HG02678 (cell line): Measurements from ENCODE around the gene LYZL1.
"Not testable (repeated sequence)": the region's sequence is repeated elsewhere in the genome, so short reads cannot be mapped to it uniquely, and the experiment has no call there.

Source experiments
- ATAC-seq: cut with Tn5 transposase; IDR thresholded peaks from one replicate; pipeline ENCODE4 v1.9.1; 2021; ENCODE audit warnings: mild to moderate bottlenecking, moderate library complexity; ENCODE audit not compliant: unreplicated experiment

Gene LYZL1

GRCh38 chr10:29288906-29289305, at the start of gene LYZL1:
Gene LYZL1 (plus strand): TSS chr10:29289070. CDS start chr10:29291868, 2,798 bp downstream.
- ATAC-seq, result not testable (repeated sequence)

GRCh38 chr10:29239569-29240472, 49.0 kb upstream of the LYZL1 start:
- no peak for ATAC-seq

- ATAC-seq, result no peak
Observed at GRCh38 chr10:29240986-29241660, 47.7 kb upstream of the LYZL1 start.

- ATAC-seq, result no peak
Observed at GRCh38 chr10:29241925-29242324, 46.9 kb upstream of the LYZL1 start.

GRCh38 chr10:29243066-29243465, 45.8 kb upstream of the LYZL1 start:
- no peak for ATAC-seq

- ATAC-seq, result no peak
Observed at GRCh38 chr10:29243750-29244149, 45.1 kb upstream of the LYZL1 start.

GRCh38 chr10:29244978-29245377, 43.9 kb upstream of the LYZL1 start:
- ATAC-seq, result no peak

- ATAC-seq, result no peak
Observed at GRCh38 chr10:29245476-29245875, 43.4 kb upstream of the LYZL1 start.

GRCh38 chr10:29246449-29246848, 42.4 kb upstream of the LYZL1 start:
- ATAC-seq, result no peak

- ATAC-seq, result no peak
Observed at GRCh38 chr10:29248158-29248557, 40.7 kb upstream of the LYZL1 start.

- ATAC-seq, result no peak
Observed at GRCh38 chr10:29249018-29249417, 39.9 kb upstream of the LYZL1 start.

- no peak for ATAC-seq
Observed at GRCh38 chr10:29250066-29250465, 38.8 kb upstream of the LYZL1 start.

- ATAC-seq, result no peak
Observed at GRCh38 chr10:29252811-29253689, 35.8 kb upstream of the LYZL1 start.

GRCh38 chr10:29253690-29254029, 35.2 kb upstream of the LYZL1 start:
- ATAC-seq, result no peak

- no peak for ATAC-seq
Observed at GRCh38 chr10:29254123-29255046, 34.5 kb upstream of the LYZL1 start.

- ATAC-seq, result no peak
Observed at GRCh38 chr10:29255104-29255503, 33.8 kb upstream of the LYZL1 start.

- no peak for ATAC-seq
Observed at GRCh38 chr10:29256019-29256418, 32.9 kb upstream of the LYZL1 start.

GRCh38 chr10:29256586-29256985, 32.3 kb upstream of the LYZL1 start:
- ATAC-seq, result no peak

- ATAC-seq, result no peak
Observed at GRCh38 chr10:29257106-29257783, 31.6 kb upstream of the LYZL1 start.

- ATAC-seq, result no peak
Observed at GRCh38 chr10:29257784-29258135, 31.1 kb upstream of the LYZL1 start.
